Esophagus (tissue), 2 donors: ENCODE data around the gene WNK2. TPM values are rescaled to one million over a fixed set of nuclear protein-coding genes. Genes with fewer than 3 reads are reported as not detected.

Source experiments
- H3K27ac ChIP-seq, 2 donors: one replicate each; pipeline ENCODE4 v1.5.1; 2013; ENCODE audit warnings: low read depth in 2 of 2, mild to moderate bottlenecking in 2 of 2, inconsistent platforms in 1 of 2, low read length in 1 of 2, moderate library complexity in 1 of 2
- H3K27me3 ChIP-seq, 2 donors: one replicate each; pipeline ENCODE4 v1.6.1; 2013; ENCODE audit warnings: low read length in 2 of 2, control low read depth in 1 of 2, mild to moderate bottlenecking in 1 of 2; ENCODE audit not compliant: insufficient read depth in 2 of 2, control insufficient read depth in 1 of 2
- H3K36me3 ChIP-seq, 2 donors: one replicate each; pipeline ENCODE4 v1.6.1; 2013; ENCODE audit warnings: low read length in 1 of 2; ENCODE audit not compliant: control insufficient read depth in 2 of 2, insufficient read depth in 2 of 2
- H3K4me1 ChIP-seq, 2 donors: one replicate each; pipeline ENCODE4 v1.6.1; 2013; ENCODE audit warnings: low read length in 1 of 2; ENCODE audit not compliant: control insufficient read depth in 2 of 2, insufficient read depth in 2 of 2
- H3K4me3 ChIP-seq, 2 donors: one replicate each; pipeline ENCODE4 v1.5.1; 2013; ENCODE audit warnings: low read length in 2 of 2, mild to moderate bottlenecking in 2 of 2, low read depth in 1 of 2, moderate library complexity in 1 of 2
- H3K9me3 ChIP-seq, 2 donors: one replicate each; pipeline ENCODE4 v1.6.1; 2013; ENCODE audit warnings: mild to moderate bottlenecking in 2 of 2, low read depth in 1 of 2, low read length in 1 of 2, moderate library complexity in 1 of 2; ENCODE audit not compliant: control insufficient read depth in 2 of 2, insufficient read depth in 1 of 2
- WGBS, 2 donors: extraction: QIAGEN DNeasy Blood & Tissue Kit; methylation state at CpG; one replicate each; pipeline ENCODE4 v1.1.7; 2013; 5-methylcytosine and 5-hydroxymethylcytosine counted together
- polyA plus RNA-seq, 2 donors: library from polyadenylated mRNA; stranded (reverse); fragments of 200-250 nt; gene quantifications; one replicate each; pipeline ENCODE4 v1.2.3, GENCODE V29; 2013
- donor health status: healthy with polysubstance abuse.
- donor health status: Bipolar disorder and iron deficiency.

The WNK2 gene
- polyA plus RNA-seq, 2 donors: 2.1 to 3.4 TPM

- WGBS, 2 donors: 62 to 67% methylated on average over 11 of the region's 11 CpGs
- no peaks in the 10 kb centered on the region for H3K4me1 ChIP-seq
- H3K36me3 ChIP-seq: no peaks in the 10 kb centered on the region
- H3K27me3 ChIP-seq: no peaks in the 10 kb centered on the region
- H3K4me3 ChIP-seq: no peak overlapping the region
- no peaks in the 10 kb centered on the region for H3K9me3 ChIP-seq
- H3K27ac ChIP-seq: no peak overlapping the region
Measured at GRCh38 chr9:93161786-93162562, 22.0 kb upstream of the WNK2 start.

DNA sequence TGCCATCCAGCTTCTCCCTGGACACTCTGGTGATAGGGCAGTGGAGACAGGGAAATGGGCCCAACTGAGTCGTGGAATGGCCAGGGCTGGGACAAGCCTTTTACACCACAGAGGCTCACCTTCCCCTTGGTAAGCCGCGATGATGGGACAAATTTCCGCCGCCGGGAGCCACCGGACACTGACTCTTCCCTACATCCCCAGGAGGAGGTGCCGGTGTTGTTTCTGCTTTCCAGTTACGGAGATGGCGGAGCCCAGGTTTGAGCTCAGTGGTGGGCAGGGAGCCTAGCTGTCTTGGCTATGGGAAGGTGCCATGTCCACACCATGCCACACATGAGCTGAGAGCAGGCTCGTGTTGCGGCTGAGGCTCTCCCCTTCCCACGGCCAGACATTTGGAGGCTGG lies 19.9 kb upstream of the WNK2 start:
- Histone ChIP-seq H3K9me3 (no peaks in the 10 kb centered on the region), H3K4me3 (no peak overlapping the region), H3K27ac (no peak overlapping the region), H3K4me1 (peaks cover 0 to 3% of the 10 kb centered on the region in 2 donors), H3K36me3 (no peaks in the 10 kb centered on the region), H3K27me3 (no peaks in the 10 kb centered on the region)
- 89 to 97% methylated on average over 12 to 13 of the region's 13 CpGs for WGBS, 2 donors

GRCh38 chr9:93166699-93167098 lies 17.2 kb upstream of the WNK2 start:
- H3K4me3 ChIP-seq: no peak overlapping the region
- WGBS, 2 donors: 71 to 78% methylated on average over 7 of the region's 7 CpGs
- H3K9me3 ChIP-seq: no peaks in the 10 kb centered on the region
- H3K4me1 ChIP-seq: peaks cover 0 to 3% of the 10 kb centered on the region in 2 donors
- no peak overlapping the region for H3K27ac ChIP-seq
- no peaks in the 10 kb centered on the region for H3K36me3 ChIP-seq
- H3K27me3 ChIP-seq: no peaks in the 10 kb centered on the region

DNA sequence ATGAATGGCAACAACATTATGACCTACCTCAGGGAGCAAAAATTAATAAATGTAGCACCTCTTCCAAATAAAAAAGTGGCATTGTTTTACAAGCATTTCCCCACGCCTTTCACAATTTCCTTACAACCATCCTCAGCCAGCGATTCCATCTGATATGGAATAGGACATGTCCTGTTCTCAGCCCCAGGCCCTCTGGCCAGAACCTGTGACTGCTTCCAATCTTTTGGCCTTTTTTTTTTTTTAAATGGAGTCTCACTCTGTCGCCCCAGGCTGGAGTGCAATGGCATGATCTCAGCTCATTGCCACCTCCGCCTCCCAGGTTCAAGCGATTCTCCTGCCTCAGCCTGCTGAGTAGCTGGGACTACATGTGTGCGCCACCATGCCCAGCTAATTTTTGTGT lies 16.8 kb upstream of the WNK2 start:
- no peaks in the 10 kb centered on the region for H3K27me3 ChIP-seq
- 91 to 94% methylated on average over 6 of the region's 6 CpGs for WGBS, 2 donors
- no peak overlapping the region for H3K27ac ChIP-seq
- peaks cover 0 to 3% of the 10 kb centered on the region in 2 donors for H3K4me1 ChIP-seq
- H3K36me3 ChIP-seq: no peaks in the 10 kb centered on the region
- H3K9me3 ChIP-seq: no peaks in the 10 kb centered on the region
- no peak overlapping the region for H3K4me3 ChIP-seq

GRCh38 chr9:93167838-93168237 lies 16.1 kb upstream of the WNK2 start:
- H3K4me1 ChIP-seq: peaks cover 0 to 3% of the 10 kb centered on the region in 2 donors
- 73 to 79% methylated on average over 4 of the region's 4 CpGs for WGBS, 2 donors
- no peak overlapping the region for H3K4me3 ChIP-seq
- H3K9me3 ChIP-seq: no peaks in the 10 kb centered on the region
- no peaks in the 10 kb centered on the region for H3K36me3 ChIP-seq
- H3K27me3 ChIP-seq: no peaks in the 10 kb centered on the region
- H3K27ac ChIP-seq: no peak overlapping the region

DNA sequence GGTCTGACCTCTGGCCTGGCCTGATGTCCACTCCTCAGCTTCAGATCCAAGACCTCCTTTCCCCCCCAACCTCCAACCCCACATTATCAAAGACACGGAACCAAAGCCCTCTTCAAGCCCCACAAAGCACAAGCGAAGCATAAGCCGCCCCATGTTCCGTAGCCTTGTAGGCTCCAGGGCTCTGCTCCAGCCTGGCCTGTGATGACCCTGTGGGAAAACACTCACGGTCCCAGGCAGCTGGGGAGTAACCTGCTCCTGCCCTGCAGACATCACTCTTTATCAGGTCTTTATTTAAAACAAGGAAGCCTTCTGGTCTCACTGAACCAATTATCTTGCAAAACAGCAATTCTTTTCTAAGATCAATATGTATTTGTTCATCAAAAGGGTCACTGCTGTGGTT lies 15.4 kb upstream of the WNK2 start:
- H3K4me1 ChIP-seq: peaks cover 0 to 3% of the 10 kb centered on the region in 2 donors
- no peak overlapping the region for H3K27ac ChIP-seq
- H3K36me3 ChIP-seq: no peaks in the 10 kb centered on the region
- 84 to 91% methylated on average over 5 of the region's 5 CpGs for WGBS, 2 donors
- H3K4me3 ChIP-seq: no peak overlapping the region
- no peaks in the 10 kb centered on the region for H3K27me3 ChIP-seq
- H3K9me3 ChIP-seq: no peaks in the 10 kb centered on the region

- no peaks in the 10 kb centered on the region for H3K9me3 ChIP-seq
- no peaks in the 10 kb centered on the region for H3K36me3 ChIP-seq
- H3K27me3 ChIP-seq: no peaks in the 10 kb centered on the region
- H3K27ac ChIP-seq: no peak overlapping the region
- no peak overlapping the region for H3K4me3 ChIP-seq
- 95 to 100% methylated on average over 1 of the region's 1 CpG for WGBS, 2 donors
- peaks cover 0 to 3% of the 10 kb centered on the region in 2 donors for H3K4me1 ChIP-seq
Measured at GRCh38 chr9:93169444-93169843, 14.5 kb upstream of the WNK2 start.

- H3K27ac ChIP-seq: no peak overlapping the region
- WGBS, 2 donors: 84 to 88% methylated on average over 8 of the region's 8 CpGs
Measured at GRCh38 chr9:93170571-93170970, 13.4 kb upstream of the WNK2 start.

GRCh38 chr9:93171261-93171990 lies 12.5 kb upstream of the WNK2 start:
- no peak overlapping the region for H3K4me3 ChIP-seq
- WGBS, 2 donors: 89 to 91% methylated on average over 8 of the region's 8 CpGs
- no peaks in the 10 kb centered on the region for H3K36me3 ChIP-seq
- H3K9me3 ChIP-seq: no peaks in the 10 kb centered on the region
- peaks cover 0 to 3% of the 10 kb centered on the region in 2 donors for H3K4me1 ChIP-seq
- no peak overlapping the region for H3K27ac ChIP-seq
- H3K27me3 ChIP-seq: no peaks in the 10 kb centered on the region

More at GRCh38 chr9:93170571-93170970, 13.4 kb upstream of the WNK2 start:
- Histone ChIP-seq H3K4me3 (no peak overlapping the region), H3K4me1 (peaks cover 0 to 3% of the 10 kb centered on the region in 2 donors), H3K36me3 (no peaks in the 10 kb centered on the region), H3K27me3 (no peaks in the 10 kb centered on the region), H3K9me3 (no peaks in the 10 kb centered on the region)
